Gastroesophageal sphincter (tissue), 3 donors: ENCODE measurements around the gene SGSH.

Experiments
- POLR2A ChIP-seq, 2 donors: fragments of 450-650 bp; IDR thresholded peaks; one replicate each; pipeline ENCODE4 v1.6.1; 2017; ENCODE audit warnings: antibody characterized with exemption in 2 of 2, mild to moderate bottlenecking in 2 of 2, moderate library complexity in 1 of 2
- POLR2AphosphoS5 ChIP-seq: sonication (generic); formaldehyde crosslinking; IDR thresholded peaks from one replicate; pipeline ENCODE4 v1.6.1; 2017; ENCODE audit warnings: antibody characterized with exemption
- TF ChIP-seq, protein P1 (sequence below), 4 experiments: fragments of 200-600 bp in 2 of 4; fragments of 450-650 bp in 2 of 4; sonication (generic) in 1 of 4; IDR thresholded peaks; one replicate each; pipeline ENCODE4 v1.5.1; 2017 to 2019; ENCODE audit warnings: antibody characterized with exemption in 4 of 4, mild to moderate bottlenecking in 2 of 4, moderate library complexity in 2 of 4

DNA sequence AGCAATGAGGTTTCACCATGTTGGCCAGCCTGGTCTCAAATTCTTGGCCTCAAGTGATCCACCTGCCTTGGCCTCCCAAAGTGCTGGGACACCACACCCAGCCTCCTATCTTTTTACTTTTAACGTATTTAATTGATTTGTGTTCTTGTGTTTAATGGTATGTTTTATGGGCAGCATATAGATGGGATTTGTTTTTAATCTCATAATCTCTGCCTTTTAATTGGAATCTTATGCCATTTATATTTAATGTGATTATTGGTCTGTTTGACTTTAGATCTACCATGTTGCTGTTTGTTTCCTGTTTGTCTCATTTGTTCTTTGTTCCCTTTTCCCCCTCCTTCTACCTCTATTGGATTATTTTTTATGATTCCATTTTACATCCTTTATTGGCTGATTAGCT, 12.3 kb upstream of the SGSH start:
- TF ChIP-seq POLR2A (IDR thresholded peaks at IDR 0.05) (no peak), POLR2AphosphoS5 (no peak)
- TF ChIP-seq, protein P1, sequence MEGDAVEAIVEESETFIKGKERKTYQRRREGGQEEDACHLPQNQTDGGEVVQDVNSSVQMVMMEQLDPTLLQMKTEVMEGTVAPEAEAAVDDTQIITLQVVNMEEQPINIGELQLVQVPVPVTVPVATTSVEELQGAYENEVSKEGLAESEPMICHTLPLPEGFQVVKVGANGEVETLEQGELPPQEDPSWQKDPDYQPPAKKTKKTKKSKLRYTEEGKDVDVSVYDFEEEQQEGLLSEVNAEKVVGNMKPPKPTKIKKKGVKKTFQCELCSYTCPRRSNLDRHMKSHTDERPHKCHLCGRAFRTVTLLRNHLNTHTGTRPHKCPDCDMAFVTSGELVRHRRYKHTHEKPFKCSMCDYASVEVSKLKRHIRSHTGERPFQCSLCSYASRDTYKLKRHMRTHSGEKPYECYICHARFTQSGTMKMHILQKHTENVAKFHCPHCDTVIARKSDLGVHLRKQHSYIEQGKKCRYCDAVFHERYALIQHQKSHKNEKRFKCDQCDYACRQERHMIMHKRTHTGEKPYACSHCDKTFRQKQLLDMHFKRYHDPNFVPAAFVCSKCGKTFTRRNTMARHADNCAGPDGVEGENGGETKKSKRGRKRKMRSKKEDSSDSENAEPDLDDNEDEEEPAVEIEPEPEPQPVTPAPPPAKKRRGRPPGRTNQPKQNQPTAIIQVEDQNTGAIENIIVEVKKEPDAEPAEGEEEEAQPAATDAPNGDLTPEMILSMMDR (IDR thresholded peaks at IDR 0.05) = no peak
